T-helper 2 cell treated with Interferon-gamma antibody and Interleukin-4, amounts not matched to agents 100 ng/mL and 5 ng/mL, for 36 hours (primary cell): ENCODE measurements around the gene EFL1. TPM values are rescaled to one million over a fixed set of nuclear protein-coding genes. Genes with fewer than 3 reads are reported as not detected.

Experiments
- intact Hi-C: fragments of 100-400 bp; cut with micrococcal nuclease; formaldehyde crosslinking; loops from one replicate; pipeline ENCODE4 v1.15.1; 2023
- total RNA-seq: library from RNA; stranded (reverse); gene quantifications from 2 replicates; pipeline ENCODE4 v1.2.3, GENCODE V29; 2022

Gene EFL1
- total RNA-seq, 1 donor from 2014 or later: 25.9 TPM

GRCh38 chr15:82165948-82166376 lies 96.6 kb downstream of the EFL1 start:
- intact Hi-C loops: no loop called here

- intact Hi-C loops: no loop called here
These were observed 102.6 kb downstream of the EFL1 start for GRCh38 chr15:82159922-82160321.

DNA sequence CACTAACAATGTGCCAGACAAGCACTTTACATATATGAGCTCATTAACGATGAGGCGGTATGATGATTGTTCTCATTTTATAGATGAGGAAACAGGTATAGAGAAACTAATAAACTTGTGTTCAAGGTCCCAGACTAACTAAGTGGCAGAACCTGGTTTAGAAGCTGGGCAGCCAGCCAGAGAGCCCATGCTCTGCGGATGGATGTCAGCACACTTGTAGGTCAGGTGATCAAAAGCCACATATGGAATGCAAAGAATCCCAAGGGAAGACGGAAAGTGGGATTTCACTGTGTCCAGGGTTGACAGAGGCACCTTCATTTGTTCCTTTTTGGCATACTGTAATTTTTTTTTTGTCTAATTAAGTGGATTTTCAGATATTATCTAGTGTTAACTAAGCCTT lies 103.7 kb downstream of the EFL1 start:
- intact Hi-C loops: no loop called here

GRCh38 chr15:82150645-82151044 lies 111.9 kb downstream of the EFL1 start:
- intact Hi-C loops: no loop called here

- intact Hi-C loops: no loop called here
These were observed 115.5 kb downstream of the EFL1 start for GRCh38 chr15:82146990-82147461.

- intact Hi-C loops: no loop called here
These were observed 116.0 kb downstream of the EFL1 start for GRCh38 chr15:82146576-82146975.

GRCh38 chr15:82143390-82144385 lies 118.8 kb downstream of the EFL1 start:
- intact Hi-C loops: no loop called here

DNA sequence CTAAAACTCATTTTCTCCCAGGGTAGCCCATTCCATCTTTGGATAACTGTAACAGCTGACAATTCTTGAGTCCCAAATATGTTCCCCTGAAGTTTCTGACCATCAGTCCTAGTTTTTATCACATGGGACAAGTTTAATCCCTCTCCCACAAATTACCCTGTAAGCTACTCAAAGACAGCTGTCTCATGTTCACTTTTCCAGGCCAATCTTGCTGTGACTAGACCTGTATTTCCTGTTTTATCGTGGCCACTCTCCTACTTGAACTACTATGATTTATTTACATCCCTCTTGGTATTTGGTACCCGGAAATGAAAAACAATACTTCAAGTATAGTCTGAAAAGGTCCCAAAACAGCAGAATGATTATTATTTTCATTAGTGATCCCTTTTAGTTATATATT lies 121.6 kb downstream of the EFL1 start:
- intact Hi-C loops: no loop called here

DNA sequence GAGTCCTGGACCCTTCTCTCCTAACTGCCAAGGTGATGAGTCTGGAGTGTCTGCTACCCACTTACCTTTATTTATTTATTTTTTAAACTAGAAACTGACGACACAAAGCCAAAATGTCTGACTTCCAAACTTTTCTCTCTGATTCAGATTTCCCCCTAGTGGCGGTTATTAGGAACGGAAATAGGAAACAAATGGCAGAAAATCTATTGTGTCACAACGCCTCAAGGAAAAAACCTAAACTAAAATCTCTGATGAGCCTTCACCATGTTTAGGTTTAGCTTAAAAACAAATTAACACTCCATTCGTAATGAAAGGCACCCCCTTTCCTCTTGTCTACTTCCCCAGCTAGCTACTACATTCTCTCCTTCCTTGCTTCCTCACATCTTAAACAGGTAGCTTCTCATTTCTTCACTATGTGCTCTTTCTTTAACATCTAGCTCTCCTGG lies 122.7 kb downstream of the EFL1 start:
- intact Hi-C loops: no loop called here

DNA sequence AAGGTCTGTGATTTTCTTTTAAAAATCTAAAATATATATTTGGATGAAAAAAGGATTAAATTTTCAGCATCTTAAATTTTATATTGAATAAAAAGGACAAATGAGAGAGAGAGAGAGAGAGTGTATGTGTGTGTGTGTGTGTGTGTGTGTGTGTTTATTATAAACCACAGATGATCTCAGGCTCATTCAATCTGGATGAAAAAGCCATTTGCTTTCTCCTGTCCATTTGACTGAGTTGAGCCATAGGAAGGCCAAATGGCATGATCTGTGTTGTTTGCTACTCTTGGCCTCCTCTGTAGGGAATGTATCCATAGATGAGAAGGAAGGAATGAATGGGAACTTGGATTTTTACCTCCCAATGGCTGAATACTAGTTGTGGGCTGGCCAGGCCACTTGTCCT lies 124.2 kb downstream of the EFL1 start:
- intact Hi-C loops: no loop called here

- intact Hi-C loops: no loop called here
These were observed 125.3 kb downstream of the EFL1 start for GRCh38 chr15:82137261-82137660.

DNA sequence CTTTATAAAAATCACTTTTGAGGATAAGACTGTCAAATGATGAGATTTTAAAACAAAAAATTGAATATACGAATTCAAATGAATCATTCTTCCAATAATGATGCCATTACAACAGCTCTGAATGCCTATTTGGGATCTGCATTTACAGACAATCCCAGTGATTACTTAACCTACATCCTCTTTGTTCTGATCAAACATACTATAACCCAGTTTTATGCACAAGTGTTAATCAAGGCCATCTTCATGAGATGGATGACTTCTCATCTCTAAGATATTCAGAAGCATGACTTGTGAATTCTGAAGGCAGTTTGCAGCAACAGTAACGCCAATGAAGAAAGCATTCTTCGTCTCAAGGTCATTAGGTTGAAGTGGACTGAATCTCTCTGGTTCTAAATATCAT lies 126.4 kb downstream of the EFL1 start:
- intact Hi-C loops: no loop called here

DNA sequence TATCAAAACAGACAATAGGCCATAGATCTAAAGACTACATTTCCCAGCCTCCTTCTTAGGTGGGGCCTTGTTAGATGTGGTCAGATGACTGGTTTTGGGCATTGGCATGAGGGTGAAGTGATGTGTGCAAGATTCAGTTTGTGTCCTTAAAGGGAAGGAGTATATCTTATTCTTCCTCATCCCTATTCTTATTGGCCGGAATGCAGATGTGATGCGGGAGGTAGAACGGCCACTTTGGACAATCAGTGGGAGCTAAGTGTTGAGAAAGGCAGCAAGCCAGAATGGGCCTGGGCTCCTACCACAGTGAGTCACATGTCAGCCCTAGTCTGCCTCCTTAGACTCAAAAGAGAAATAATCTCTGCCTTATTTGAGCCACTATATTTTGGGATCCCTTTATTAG lies 126.9 kb downstream of the EFL1 start:
- intact Hi-C loops: no loop called here

GRCh38 chr15:82134461-82134860 lies 128.1 kb downstream of the EFL1 start:
- intact Hi-C loops: no loop called here

DNA sequence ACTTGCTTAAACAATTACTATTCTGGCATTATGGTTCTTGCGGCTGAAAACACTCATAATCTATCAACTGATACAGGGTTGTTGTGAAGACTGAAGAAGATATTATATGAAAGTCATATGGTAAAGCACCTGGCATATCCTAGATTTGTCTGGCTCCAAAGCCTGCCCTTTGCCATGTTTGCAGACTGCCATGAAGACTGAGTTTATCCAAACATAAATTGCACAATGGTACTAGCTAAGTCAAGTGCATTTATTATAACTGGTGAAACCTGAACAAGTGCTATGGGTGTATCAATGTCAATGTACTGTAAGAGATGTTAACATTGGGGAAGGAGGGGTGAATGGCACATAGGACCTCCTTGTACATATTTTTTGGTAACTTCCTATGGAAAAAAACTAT lies 129.3 kb downstream of the EFL1 start:
- intact Hi-C loops: no loop called here

- intact Hi-C loops: no loop called here
These were observed 129.8 kb downstream of the EFL1 start for GRCh38 chr15:82132742-82133141.

GRCh38 chr15:82132096-82132495 lies 130.4 kb downstream of the EFL1 start:
- intact Hi-C loops: no loop called here

DNA sequence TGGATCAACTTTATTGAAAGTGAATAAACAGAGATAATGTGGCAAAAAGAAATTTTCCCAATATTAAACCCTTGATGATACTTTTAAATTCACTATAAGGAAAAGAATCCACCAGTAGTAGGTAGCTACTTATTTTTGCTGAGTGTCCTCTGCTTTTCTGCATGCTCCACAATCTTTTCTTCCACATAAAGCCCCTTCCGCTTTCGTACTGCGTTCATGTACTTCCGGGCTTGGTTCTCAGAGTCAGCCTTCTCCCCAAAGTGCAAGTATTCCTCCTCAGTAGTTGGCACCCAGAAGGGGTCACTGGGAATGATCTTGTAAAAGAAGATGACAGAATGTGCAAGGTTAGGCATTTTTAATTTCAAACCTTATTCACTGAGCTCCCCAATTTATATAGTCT lies 132.3 kb downstream of the EFL1 start:
- intact Hi-C loops: no loop called here

DNA sequence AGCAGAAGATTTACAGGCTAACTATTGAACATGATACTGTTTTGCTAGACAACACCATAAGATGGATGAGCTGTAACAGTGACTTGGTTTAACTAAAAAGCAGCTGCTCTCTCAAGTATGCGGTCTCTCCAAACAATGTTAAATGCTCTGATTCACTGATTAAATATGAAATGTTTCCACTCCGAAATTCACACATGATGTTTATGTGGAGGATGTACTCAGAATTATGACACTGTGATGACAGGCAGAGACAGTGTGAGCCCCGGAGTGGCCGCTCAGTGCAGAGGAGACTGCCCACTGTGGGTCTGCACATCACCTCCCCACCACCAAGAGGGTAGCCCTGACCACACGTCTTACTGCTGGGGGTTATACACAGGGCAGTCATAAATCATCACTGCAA lies 132.8 kb downstream of the EFL1 start:
- intact Hi-C loops: no loop called here

DNA sequence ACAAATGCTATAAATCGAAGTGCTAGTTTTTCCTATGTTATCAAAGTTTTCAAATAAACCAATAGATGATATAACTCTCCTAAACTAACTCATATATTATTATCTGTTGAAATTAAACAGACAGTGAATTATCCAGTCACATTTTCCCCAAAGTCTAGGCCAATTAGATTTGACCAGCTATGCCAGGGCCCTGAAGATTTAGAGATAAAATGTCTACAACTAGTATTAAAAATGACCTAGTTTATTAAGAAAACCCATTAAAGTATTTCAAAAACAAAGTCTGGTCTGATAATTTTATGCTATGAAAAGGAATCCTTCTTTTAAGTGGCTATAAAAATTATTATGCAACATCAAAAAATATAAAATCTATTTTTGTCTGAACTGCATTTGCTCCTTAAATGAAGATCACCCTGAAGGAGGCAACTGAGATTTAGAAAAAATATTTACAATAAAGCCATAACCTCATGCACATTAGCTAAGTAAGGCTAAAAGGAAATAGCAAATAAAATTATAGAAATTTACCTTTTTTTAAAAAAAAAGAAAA lies 133.3 kb downstream of the EFL1 start:
- intact Hi-C loops: no loop called here

GRCh38 chr15:82128401-82129148 lies 134.0 kb downstream of the EFL1 start:
- intact Hi-C loops: no loop called here

GRCh38 chr15:82127581-82127980 lies 135.0 kb downstream of the EFL1 start:
- intact Hi-C loops: no loop called here
